Omental fat pad (tissue), 4 donors: ENCODE measurements around the gene ASAP2. TPM values are rescaled to one million over a fixed set of nuclear protein-coding genes. Genes with fewer than 3 reads are reported as not detected.

Experiments
- ATAC-seq: fragments of 150-250 bp; one replicate; pipeline ENCODE4 v1.9.1; 2016; ENCODE audit warnings: mild to moderate bottlenecking, moderate library complexity; ENCODE audit not compliant: low FRiP score
- DNase-seq: peaks from one replicate; pipeline ENCODE4 v3.0.0-alpha.2; 2019; ENCODE audit warnings: low spot score
- CTCF ChIP-seq, 3 donors: fragments of 450-650 bp; IDR thresholded peaks; one replicate each; pipeline ENCODE4 v1.5.1; 2016 to 2017; ENCODE audit warnings: antibody characterized with exemption in 3 of 3, mild to moderate bottlenecking in 3 of 3, moderate library complexity in 2 of 3
- total RNA-seq, 4 donors: library from RNA; depleted of rRNA; stranded (reverse); fragments of >200 nt; gene quantifications; one replicate each; pipeline ENCODE4 v1.1.0, GENCODE V29; 2016

Gene ASAP2
- total RNA-seq, 4 donors from 2014 or later, result 16.8 to 57.4 (median 22.8) TPM

DNA sequence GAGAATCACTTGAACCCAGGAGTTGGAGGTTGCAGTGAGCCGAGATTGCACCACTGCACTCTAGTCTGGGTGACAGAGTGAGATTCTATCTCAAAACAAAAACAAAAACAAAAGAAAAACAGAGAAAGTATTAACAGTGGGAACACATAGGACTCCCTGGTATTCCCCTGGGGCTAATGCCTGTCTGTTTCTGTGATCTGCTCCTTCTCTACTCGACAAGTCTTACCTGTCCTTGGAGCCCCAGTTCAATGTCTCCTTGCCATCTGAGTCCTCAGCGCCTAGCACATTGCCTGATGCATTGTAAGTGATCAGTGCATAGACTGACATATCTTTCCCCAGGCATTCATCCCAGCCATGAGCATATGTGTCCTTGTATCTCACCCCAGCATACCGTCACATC, 85.8 kb downstream of the ASAP2 start:
- TF ChIP-seq CTCF (IDR thresholded peaks at IDR 0.05), result no peak
- ATAC-seq, result no peak
- DNase-seq, result no peak

DNA sequence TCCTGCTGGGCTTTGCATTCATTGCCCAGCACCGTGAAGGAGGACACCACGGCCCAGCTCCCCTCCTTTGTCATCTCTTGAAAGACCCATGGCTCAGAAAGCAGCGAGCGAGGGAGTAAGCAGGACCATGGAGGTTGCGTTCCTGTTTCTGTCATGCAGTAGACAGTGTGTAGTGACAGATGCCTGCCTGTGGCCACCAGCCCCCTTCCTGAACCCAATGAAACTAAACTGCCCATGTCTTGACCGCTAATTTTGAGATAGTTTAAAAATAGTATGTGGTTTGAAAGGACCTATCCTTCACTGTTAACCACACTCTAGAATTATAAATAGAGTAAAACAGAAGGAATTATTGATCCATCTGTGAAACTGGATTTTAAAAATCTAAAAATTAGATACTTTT, 88.2 kb downstream of the ASAP2 start:
- ATAC-seq (no peak), DNase-seq (no peak)
- no peak for TF ChIP-seq CTCF (IDR thresholded peaks at IDR 0.05)

- no peak for TF ChIP-seq CTCF (IDR thresholded peaks at IDR 0.05)
- ATAC-seq, result no peak
- no peak for DNase-seq
Measured at GRCh38 chr2:9296559-9296958, 89.9 kb downstream of the ASAP2 start.

- TF ChIP-seq CTCF (IDR thresholded peaks at IDR 0.05), result no peak
- DNase-seq, result no peak
- ATAC-seq, result no peak
Measured at GRCh38 chr2:9297156-9297555, 90.5 kb downstream of the ASAP2 start.

DNA sequence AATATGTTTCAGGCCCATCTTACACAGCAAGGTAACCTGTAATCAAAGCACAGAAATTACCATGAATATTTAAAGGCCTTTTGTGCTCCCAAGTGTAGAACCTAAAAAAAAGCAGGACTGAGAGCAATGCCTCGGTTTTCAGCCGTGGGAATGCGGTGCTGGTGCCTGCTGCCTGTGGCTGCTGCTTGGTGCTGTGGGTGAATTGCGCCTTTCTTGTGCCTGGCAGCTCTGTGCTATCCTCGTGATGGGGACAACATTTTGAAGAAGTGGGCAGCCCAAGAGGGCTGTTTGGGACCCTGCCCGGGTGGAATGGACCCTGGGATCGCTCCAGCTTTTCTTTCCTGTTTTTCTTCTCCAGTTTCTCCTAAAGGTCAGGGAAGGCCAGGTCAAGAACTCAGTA, 91.2 kb downstream of the ASAP2 start:
- DNase-seq (no peak), ATAC-seq (no peak)
- TF ChIP-seq CTCF (IDR thresholded peaks at IDR 0.05), result no peak

DNA sequence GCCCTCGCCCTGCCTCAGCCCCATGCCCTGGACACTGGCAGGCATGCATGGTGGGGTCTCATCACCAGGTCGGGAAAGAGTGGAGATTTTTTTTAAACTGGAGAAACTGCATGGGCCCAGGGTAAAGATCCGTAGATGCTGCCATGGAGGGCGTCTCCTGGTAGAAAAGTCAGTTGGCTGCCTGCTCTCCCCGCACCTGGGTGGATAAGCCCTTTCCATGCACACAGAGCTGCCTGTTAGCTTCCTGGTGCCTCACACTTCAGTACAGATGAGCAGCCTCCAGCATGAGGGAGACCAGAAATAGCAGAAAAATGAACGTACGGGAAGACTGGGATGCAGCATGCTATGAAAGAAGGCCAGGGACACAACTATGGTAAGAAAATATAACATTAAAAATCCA, 92.0 kb downstream of the ASAP2 start:
- ATAC-seq (no peak), DNase-seq (no peak)
- no peak for TF ChIP-seq CTCF (IDR thresholded peaks at IDR 0.05)

GRCh38 chr2:9299161-9300100, 92.8 kb downstream of the ASAP2 start:
- ATAC-seq, result no peak
- no peak for DNase-seq
- no peak for TF ChIP-seq CTCF (IDR thresholded peaks at IDR 0.05)
